C4-2B (cell line): ENCODE data around the gene SLC4A4.

Experiments used
- H3K27ac ChIP-seq: fragments of 450-650 bp; 2 replicates; pipeline ENCODE4 v1.5.1; 2017
- CTCF ChIP-seq: fragments of 450-650 bp; conservative IDR thresholded peaks from 2 replicates; pipeline ENCODE4 v1.5.1; 2017; ENCODE audit warnings: mild to moderate bottlenecking
- ZFX ChIP-seq: fragments of 450-650 bp; IDR thresholded peaks from 2 replicates; pipeline ENCODE4 v1.6.1; 2017

Gene SLC4A4

GRCh38 chr4:71369536-71369935, 30.7 kb downstream of the SLC4A4 start:
- TF ChIP-seq CTCF (no peak), ZFX (no peak)
- no peak overlapping the region for H3K27ac ChIP-seq

- no peak for TF ChIP-seq ZFX
- TF ChIP-seq CTCF, result no peak
- no peak overlapping the region for H3K27ac ChIP-seq
Measured at GRCh38 chr4:71375494-71375893, 36.7 kb downstream of the SLC4A4 start.

GRCh38 chr4:71377561-71377960, 38.7 kb downstream of the SLC4A4 start:
- TF ChIP-seq CTCF, result no peak
- no peak for TF ChIP-seq ZFX
- no peak overlapping the region for H3K27ac ChIP-seq

- no peak for TF ChIP-seq ZFX
- no peak for TF ChIP-seq CTCF
- H3K27ac ChIP-seq, result no peak overlapping the region
Measured at GRCh38 chr4:71379126-71379525, 40.3 kb downstream of the SLC4A4 start.

- no peak for TF ChIP-seq ZFX
- no peak for TF ChIP-seq CTCF
- H3K27ac ChIP-seq, result no peak overlapping the region
Measured at GRCh38 chr4:71380788-71381187, 42.0 kb downstream of the SLC4A4 start.

GRCh38 chr4:71382125-71382899, 43.5 kb downstream of the SLC4A4 start:
- TF ChIP-seq CTCF (no peak), ZFX (no peak)
- no peak overlapping the region for H3K27ac ChIP-seq

- H3K27ac ChIP-seq, result no peak overlapping the region
- TF ChIP-seq CTCF (no peak), ZFX (no peak)
Measured at GRCh38 chr4:71382900-71383560, 44.2 kb downstream of the SLC4A4 start.
